Measurements from ENCODE around the gene SLC26A5. TPM values are rescaled to one million over a fixed set of nuclear protein-coding genes. Genes with fewer than 3 reads are reported as not detected.

Gene SLC26A5
- total and polyA plus RNA-seq, 2 of the 8 experiments (the other 6 are each of a cell fraction or from before 2014, with no cell fraction given), result 0.09 to 0.24 TPM

DNA sequence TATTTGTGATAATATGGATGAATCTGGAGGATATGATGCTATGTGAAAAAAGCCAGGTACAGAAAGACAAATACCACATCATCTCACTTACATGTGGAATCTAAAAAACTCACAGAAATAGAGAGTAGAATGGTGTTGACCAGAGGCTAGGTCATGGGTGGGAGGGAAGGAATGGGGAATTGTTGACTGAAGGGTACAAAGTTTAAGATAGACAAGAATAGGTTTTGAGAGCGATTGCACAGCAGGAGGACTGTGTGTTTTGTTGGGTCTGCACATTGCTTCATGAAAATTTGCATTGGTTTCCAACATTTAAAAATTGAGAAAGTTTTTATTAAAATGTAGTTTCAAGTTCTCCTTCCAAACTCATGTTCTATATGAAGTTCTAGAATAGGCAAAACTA is 8.4 kb downstream of the SLC26A5 start (continued):
- TF ChIP-seq YY1 (IDR thresholded peaks at IDR 0.05; ENCODE audit: low read depth, low read length), result no peak
- no peak for TF ChIP-seq RNF2 (IDR thresholded peaks at IDR 0.05; ENCODE audit: borderline replicate concordance, low read depth, low read length, missing control alignments, poor library complexity, severe bottlenecking)
- TF ChIP-seq POLR2AphosphoS5 (IDR thresholded peaks at IDR 0.05; ENCODE audit: low read depth, low read length), result no peak
- TF ChIP-seq SP4 (IDR thresholded peaks at IDR 0.05; ENCODE audit: low read length), result no peak
- TF ChIP-seq KDM1A (IDR thresholded peaks at IDR 0.05; ENCODE audit: borderline replicate concordance, low read length), result no peak
- TF ChIP-seq TBP (IDR thresholded peaks at IDR 0.05; ENCODE audit: low read depth, low read length), result no peak
- TF ChIP-seq CBX5 (IDR thresholded peaks at IDR 0.05; ENCODE audit: low read depth, low read length), result no peak
